Activated T-helper 17 cell treated with anti-CD3 and anti-CD28 coated beads, Interleukin-2, amount 50 U/mL, for 72 hours (primary cell): Measurements from ENCODE around the gene SPSB4. TPM values are rescaled to one million over a fixed set of nuclear protein-coding genes. Genes with fewer than 3 reads are reported as not detected.
"Not testable (repeated sequence)": the region's sequence is repeated elsewhere in the genome, so short reads cannot be mapped to it uniquely, and the experiment has no call there.

ENCODE experiments used
- ATAC-seq: fragments of 150-1000 bp; cut with Tn5 transposase; replicated peaks from 2 replicates; pipeline ENCODE4 v1.10.0; 2021; ENCODE audit warnings: mild to moderate bottlenecking, moderate library complexity
- H3K27ac Mint-ChIP-seq: one replicate; pipeline ENCODE4 v1.8.0; 2022; ENCODE audit warnings: mixed read lengths
- H3K27me3 Mint-ChIP-seq: one replicate; pipeline ENCODE4 v1.8.0; 2022; ENCODE audit warnings: mixed read lengths
- H3K36me3 Mint-ChIP-seq: one replicate; pipeline ENCODE4 v1.8.0; 2022; ENCODE audit warnings: low read depth, mild to moderate bottlenecking, mixed read lengths
- H3K4me1 Mint-ChIP-seq: one replicate; pipeline ENCODE4 v1.8.0; 2022; ENCODE audit warnings: mixed read lengths
- H3K4me3 Mint-ChIP-seq: one replicate; pipeline ENCODE4 v1.8.0; 2022; ENCODE audit warnings: mild to moderate bottlenecking, mixed read lengths
- H3K9me3 Mint-ChIP-seq: one replicate; pipeline ENCODE4 v1.8.0; 2022; ENCODE audit warnings: mixed read lengths
- total RNA-seq, 2 donors: library from RNA; stranded (reverse); gene quantifications; one replicate each; pipeline ENCODE4 v1.2.3, GENCODE V29; 2022

Gene SPSB4
- total RNA-seq, 2 donors from 2014 or later, result not detected

DNA sequence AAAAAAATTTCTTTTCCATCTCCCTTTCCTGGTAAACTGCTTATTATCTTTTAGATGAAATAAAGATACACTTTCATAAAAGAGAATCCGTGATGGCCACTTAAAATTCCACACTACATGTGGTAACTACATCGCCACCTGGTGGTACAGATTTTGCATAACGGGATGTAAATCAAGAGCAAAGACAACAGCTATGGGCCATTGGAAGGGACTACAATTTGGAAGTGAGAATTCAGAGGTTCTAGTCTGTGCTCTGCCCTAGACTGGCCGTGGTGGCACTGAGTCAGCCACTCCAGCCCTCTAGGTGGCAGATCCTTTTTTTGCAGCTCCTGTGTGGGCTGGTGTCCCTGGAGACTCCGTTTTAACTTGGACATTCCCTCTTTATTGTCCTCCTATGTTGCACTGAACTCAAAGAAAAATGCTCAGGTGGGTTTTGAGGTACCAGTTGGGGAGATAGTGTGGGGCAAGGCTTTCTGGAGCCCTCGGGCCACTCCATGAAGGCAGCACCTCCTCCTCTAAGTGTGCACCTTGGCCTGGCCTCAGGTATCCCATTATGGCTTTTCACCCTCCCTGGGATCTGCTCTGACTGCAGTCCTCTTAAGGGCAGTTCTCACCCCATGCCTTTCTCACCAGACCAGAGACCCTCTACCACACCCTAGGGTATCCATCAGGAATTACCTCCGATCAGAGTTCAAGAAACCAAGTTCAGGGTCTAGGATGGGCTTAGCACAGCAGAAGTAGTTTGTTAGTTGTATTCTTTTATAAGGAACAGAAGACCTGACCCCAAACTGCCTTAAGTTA is 54.9 kb downstream of the SPSB4 start:
- no peaks in the 10 kb centered on the region for H3K4me1 Mint-ChIP-seq
- no peaks in the 10 kb centered on the region for H3K9me3 Mint-ChIP-seq
- H3K4me3 Mint-ChIP-seq, result no peak overlapping the region
- H3K36me3 Mint-ChIP-seq, result no peaks in the 10 kb centered on the region
- no peak overlapping the region for H3K27ac Mint-ChIP-seq
- ATAC-seq, result peak; percentile 45
- H3K27me3 Mint-ChIP-seq, result peaks cover 3% of the 10 kb centered on the region

DNA sequence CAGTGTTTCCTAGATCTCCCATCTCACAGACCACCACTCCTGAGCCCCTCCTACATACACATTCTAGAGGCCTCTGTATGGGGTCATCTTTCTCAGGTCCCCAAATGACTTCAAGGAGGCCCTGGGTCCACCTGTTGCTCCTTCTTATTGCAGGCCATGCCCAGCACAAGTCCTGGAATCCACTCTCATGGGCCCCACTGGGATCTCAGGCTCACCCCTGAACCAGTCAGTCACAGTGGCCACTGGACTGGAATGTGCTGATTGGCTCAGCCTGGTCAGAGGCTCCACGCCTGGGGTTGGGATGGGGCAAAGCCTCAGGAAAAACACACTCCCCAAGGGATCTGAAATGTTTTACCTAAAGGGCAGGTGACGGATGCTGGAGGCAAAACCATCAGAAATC is 55.7 kb downstream of the SPSB4 start:
- Mint-ChIP-seq H3K27me3 (peaks cover 3% of the 10 kb centered on the region), H3K9me3 (no peaks in the 10 kb centered on the region), H3K4me3 (no peak overlapping the region), H3K36me3 (no peaks in the 10 kb centered on the region), H3K4me1 (no peaks in the 10 kb centered on the region), H3K27ac (no peak overlapping the region)
- ATAC-seq, result no peak

DNA sequence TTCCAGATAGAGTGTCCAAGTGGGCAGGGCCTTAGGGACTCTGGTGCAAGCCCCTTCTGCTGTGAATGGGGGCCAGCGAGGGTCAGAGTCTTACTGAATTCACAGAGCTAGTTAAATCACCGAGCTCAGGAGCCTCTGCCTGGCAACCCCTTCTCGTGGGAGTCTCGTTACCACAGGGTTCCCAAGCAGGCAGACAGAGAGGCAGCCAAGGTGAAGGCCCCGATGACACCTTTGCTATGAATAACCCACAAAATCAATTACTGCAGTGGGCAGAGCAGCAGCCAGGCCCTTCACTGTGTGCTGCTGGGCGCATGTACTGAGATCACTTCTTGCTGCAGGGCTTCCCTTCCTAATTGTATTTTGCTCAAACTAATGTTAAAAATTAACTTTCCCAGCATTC is 56.9 kb downstream of the SPSB4 start:
- H3K9me3 Mint-ChIP-seq, result no peaks in the 10 kb centered on the region

DNA sequence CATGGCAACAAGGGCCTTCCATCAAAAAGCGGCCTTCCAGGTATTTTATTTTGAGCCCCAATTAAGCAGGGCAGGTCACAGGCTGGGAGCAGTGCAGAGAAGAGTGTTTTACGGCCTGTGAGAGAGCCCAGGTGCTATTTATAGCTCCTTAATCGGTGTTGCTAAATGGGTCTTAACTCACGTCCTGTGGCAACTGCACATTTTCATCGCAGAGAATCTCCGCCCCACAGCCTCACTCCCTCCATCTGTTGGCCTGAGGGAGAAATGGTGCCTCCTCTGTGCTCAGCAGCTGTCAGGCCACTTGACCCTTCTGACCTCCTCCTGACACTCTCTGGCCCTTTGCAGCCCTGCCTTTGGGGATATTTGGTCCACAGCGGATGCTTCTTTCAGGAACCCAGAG is 58.6 kb downstream of the SPSB4 start:
- no peak overlapping the region for H3K27ac Mint-ChIP-seq
- H3K9me3 Mint-ChIP-seq, result no peaks in the 10 kb centered on the region
- H3K4me3 Mint-ChIP-seq, result no peak overlapping the region
- H3K27me3 Mint-ChIP-seq, result peaks cover 9% of the 10 kb centered on the region
- no peaks in the 10 kb centered on the region for H3K4me1 Mint-ChIP-seq
- no peaks in the 10 kb centered on the region for H3K36me3 Mint-ChIP-seq
- no peak for ATAC-seq

More for the DNA sequence above, 56.9 kb downstream of the SPSB4 start:
- Mint-ChIP-seq H3K4me3 (no peak overlapping the region), H3K36me3 (no peaks in the 10 kb centered on the region), H3K27ac (no peak overlapping the region), H3K4me1 (no peaks in the 10 kb centered on the region), H3K27me3 (peaks cover 6% of the 10 kb centered on the region)
- ATAC-seq, result no peak

DNA sequence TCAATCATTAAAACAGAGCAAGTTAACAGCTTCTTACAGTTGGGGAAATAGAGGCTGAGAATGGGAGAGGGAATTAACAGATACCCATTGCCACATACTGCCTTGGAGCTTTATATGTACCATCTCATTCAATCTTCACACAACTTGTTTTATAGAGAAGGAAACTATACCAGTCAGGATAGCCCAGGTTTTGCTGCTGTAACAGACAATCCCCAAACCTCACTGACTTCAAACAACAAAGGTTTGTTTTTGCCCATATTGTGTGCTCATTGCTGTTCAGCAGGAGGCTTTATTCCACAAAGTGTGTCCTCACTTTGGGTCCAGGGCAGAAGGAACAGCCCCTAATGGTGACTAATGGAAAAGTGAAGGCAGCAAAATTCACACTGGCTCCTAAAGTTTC is 59.2 kb downstream of the SPSB4 start:
- Mint-ChIP-seq H3K27me3 (peaks cover 9% of the 10 kb centered on the region), H3K4me1 (no peaks in the 10 kb centered on the region), H3K4me3 (no peak overlapping the region), H3K9me3 (no peaks in the 10 kb centered on the region), H3K27ac (no peak overlapping the region), H3K36me3 (no peaks in the 10 kb centered on the region)
- ATAC-seq, result no peak

DNA sequence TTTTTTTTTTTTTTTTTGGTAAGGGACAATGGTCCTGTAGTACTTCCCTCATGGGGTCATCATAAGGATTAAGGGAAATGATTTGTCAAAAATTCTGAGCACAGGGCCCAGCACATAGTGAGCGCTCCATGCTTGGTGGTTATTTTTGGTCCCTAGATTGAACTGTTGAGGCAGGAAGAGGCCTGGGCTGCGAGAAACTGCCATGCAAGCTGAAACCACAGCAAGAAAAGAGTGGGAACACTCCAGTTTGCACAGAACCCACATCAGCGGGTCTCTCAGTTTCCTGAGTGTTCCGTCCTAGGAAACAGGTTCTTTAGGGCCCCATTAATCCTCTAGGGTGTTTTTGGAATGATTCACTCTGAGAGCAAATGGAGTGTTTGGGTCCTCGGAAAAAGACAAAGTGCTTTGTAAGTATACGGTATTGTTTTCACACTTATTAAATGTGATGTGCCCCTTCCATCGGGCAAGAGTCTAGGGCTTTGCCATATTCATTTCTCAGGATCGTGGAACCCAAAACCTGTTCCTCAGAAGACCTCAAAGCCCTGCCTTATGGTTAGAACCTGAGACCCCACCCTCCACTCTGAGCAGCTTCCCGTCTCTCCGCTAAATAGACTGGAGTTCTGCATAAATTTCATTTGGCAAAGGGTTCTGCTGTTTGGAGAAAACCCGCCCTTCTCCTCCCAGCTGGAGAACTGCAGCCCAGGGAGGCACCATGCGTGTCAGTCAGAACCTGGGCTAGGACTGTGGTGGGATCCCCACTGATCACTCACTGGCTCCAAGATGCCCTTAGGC is 60.4 kb downstream of the SPSB4 start:
- H3K27ac Mint-ChIP-seq, result no peak overlapping the region
- ATAC-seq, result no peak
- H3K4me1 Mint-ChIP-seq, result no peaks in the 10 kb centered on the region
- H3K36me3 Mint-ChIP-seq, result no peaks in the 10 kb centered on the region
- H3K27me3 Mint-ChIP-seq, result peaks cover 9% of the 10 kb centered on the region
- H3K4me3 Mint-ChIP-seq, result no peak overlapping the region
- no peaks in the 10 kb centered on the region for H3K9me3 Mint-ChIP-seq

DNA sequence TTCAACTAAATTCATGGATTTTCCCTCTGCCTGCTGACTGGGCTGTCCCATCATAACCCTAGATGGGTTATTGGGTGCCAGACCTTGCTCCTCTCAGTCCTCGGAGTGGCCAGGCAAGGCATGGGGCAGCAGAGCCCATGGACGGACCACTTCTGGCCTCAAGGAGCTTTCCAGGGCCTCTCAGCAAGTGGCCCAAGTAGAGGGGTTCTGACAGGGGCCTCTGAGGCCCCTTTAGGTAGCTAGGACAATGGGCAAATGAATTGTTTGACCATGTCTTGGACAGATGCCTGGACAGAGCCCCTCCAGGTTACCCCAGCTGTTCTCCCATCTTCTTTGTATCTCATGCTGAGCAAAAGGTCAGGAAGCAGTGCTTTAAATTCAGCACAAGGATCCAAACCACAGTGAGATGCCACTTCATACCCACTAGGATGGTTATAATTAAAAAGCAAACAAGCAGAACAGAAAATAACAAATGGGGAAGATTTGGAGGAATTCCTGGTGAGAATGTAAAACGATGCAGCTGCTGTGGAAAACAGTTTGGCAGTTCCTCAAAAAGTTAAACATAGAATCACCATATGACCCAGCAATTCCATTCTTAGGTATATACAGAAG is 61.6 kb downstream of the SPSB4 start:
- no peak overlapping the region for H3K27ac Mint-ChIP-seq
- H3K4me1 Mint-ChIP-seq, result no peaks in the 10 kb centered on the region

DNA sequence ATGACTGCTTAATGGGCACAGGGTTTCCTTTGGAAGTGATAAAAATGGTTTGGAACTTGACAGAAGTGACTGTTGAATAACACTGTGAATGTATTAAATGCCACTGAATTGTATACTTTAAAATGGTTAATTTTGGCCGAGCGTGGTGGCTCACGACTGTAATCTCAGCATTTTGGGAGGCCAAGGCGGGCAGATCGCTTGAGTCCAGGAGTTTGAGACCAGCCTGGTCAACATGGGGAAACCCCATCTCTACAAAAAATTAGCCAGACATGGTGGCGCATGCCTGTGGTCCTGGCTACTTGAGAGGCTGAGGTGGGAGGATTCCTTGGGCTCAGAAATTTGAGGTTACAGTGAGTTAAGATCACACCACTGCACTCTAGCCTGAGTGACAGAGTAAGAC is 62.5 kb downstream of the SPSB4 start:
- H3K4me3 Mint-ChIP-seq, H3K27ac Mint-ChIP-seq, H3K36me3 Mint-ChIP-seq, ATAC-seq, H3K9me3 Mint-ChIP-seq, H3K4me1 Mint-ChIP-seq, H3K27me3 Mint-ChIP-seq: not testable (repeated sequence)

More for the DNA sequence above, 61.6 kb downstream of the SPSB4 start:
- Mint-ChIP-seq H3K4me3 (no peak overlapping the region), H3K36me3 (no peaks in the 10 kb centered on the region), H3K27me3 (peaks cover 9% of the 10 kb centered on the region), H3K9me3 (no peaks in the 10 kb centered on the region)
- no peak for ATAC-seq

DNA sequence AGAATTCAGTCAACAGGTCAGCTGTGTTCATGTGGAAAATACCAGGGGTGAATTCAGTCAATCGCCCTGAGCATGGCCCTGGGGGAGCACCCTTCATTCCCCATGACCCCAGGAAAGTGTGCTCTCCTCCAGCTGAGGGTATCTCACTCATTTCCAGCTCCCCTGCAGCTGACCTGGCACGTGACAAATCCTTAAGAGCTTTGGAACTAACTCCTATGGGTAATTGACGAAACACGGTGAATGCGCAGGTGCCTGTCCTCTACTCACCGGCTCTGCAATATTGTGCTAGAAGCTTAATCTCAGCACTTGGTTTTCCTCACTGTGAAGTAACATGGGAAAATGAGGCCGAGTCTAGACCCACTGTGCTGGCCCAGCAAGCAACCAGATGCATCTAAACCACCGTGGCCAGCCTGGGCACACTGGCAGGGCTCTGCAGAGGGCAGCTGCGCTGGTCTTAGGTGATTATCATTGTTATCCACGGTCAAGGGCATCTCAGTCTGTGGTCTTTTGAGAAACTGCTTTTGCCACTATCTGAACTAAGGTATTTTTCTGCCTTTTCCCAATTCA is 63.1 kb downstream of the SPSB4 start:
- no peak for ATAC-seq
- no peak overlapping the region for H3K27ac Mint-ChIP-seq
- no peaks in the 10 kb centered on the region for H3K4me1 Mint-ChIP-seq

DNA sequence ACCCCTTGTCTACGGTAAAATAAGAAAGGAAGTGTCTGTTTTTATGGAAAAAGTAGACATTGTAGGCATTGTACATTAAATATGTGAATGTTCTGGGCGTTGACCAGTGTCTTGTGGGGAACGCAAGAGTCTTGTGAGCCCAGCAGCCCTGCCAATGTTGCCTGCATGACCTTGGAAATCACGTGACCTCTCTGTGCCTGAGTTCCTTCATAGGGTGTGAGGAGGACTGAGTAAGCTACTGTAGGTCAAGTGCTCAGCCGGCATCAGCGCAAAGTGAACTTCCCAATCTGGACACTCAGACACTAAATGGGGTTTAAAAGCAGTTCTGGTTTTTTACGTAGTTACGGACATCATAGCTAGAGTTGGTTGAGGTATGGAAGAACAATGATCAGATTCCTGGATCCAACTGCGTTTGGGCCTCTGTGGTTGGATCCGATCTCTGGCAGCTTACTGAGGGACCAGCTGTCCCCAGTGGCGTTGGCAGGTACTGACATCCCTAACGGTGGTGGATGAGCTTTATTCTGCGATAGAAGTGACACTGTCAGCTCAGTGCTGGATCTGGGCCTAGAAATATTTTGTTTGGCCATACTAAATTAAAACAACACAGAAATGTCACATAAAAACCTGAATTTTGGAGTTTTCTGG is 63.8 kb downstream of the SPSB4 start:
- no peaks in the 10 kb centered on the region for H3K9me3 Mint-ChIP-seq
- no peak overlapping the region for H3K27ac Mint-ChIP-seq
- H3K27me3 Mint-ChIP-seq, result peaks cover 10% of the 10 kb centered on the region
- H3K4me3 Mint-ChIP-seq, result no peak overlapping the region
- no peak for ATAC-seq
- no peaks in the 10 kb centered on the region for H3K4me1 Mint-ChIP-seq
- H3K36me3 Mint-ChIP-seq, result no peaks in the 10 kb centered on the region

More for the DNA sequence above, 63.1 kb downstream of the SPSB4 start:
- no peaks in the 10 kb centered on the region for H3K36me3 Mint-ChIP-seq
- no peaks in the 10 kb centered on the region for H3K9me3 Mint-ChIP-seq
- H3K27me3 Mint-ChIP-seq, result peaks cover 9% of the 10 kb centered on the region
- H3K4me3 Mint-ChIP-seq, result no peak overlapping the region

DNA sequence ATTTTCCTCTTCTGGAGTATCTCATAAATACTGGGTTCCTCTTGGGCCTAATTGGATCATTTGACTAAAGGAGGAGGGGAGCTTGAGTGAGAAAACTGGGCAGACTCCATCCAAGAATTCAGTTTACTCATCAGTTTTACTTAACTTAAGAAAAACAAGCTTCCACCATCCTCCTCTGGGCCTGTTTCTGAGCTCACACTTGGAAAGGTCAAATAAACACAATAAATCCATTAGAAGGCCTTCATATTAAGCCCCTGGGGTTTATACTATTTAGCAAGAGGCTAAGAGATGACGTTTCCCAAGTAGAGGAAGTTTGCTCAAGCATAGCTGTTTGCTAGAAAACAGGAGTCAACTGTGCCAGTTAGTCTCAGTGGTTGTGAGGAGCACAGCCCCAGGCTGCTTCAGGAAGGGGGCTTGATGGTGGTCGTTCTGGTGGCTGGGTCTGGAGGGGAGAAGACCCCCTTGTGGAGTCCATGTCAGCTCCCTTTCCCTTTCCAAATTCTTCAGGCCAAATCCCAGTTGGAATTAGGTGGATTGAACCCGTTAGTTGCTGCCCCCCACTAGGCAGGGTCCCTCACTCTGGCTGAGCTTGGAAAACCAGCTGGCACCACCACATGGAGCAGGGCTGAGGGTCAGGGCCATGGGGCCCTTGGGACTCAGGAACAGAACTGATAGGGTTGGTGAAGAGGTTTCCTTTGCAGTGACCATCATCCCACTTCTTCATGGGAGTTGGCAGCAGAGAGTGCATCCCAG is 64.8 kb downstream of the SPSB4 start:
- Mint-ChIP-seq H3K4me1 (no peaks in the 10 kb centered on the region), H3K27me3 (peaks cover 12% of the 10 kb centered on the region), H3K27ac (no peak overlapping the region), H3K36me3 (no peaks in the 10 kb centered on the region), H3K4me3 (no peak overlapping the region), H3K9me3 (no peaks in the 10 kb centered on the region)
- no peak for ATAC-seq

DNA sequence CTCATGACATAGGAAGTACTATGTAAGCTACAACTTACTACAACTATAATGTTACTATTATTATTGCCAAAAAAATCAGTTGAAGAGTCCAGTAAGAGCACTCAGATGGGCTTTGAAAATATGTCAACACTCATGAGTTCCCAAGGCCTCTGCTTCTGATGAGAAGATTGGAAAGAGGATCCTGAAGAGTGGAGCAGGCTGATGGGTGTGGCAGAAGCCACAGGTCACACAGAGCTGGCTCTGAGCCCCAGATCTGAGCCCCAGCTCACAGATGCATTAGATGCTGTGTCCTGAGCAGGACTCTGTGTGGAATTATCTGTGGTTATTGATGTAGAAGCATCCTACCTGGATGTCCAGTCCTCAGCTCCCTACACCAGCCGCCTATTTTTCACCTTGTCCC is 65.6 kb downstream of the SPSB4 start:
- Mint-ChIP-seq H3K36me3 (no peaks in the 10 kb centered on the region), H3K27ac (no peak overlapping the region), H3K4me3 (no peak overlapping the region), H3K9me3 (no peaks in the 10 kb centered on the region), H3K27me3 (peaks cover 15% of the 10 kb centered on the region), H3K4me1 (no peaks in the 10 kb centered on the region)
- ATAC-seq, result no peak

DNA sequence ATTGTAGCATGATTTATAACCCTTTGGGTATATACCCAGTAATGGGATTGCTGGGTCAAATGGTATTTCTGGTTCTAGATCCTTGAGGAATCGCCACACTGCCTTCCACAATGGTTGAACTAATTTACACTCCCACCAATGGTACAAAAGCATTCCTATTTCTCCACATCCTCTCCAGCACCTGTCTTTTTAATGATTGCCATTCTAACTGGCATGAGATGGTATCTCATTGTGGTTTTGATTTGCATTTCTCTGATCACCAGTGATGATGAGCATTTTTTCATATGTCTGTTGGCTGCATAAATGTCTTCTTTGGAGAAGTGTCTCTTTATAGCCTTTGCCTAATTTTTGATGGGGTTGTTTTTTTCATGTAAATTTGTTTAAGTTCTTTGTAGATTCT is 66.8 kb downstream of the SPSB4 start:
- not testable (repeated sequence) for ATAC-seq, H3K36me3 Mint-ChIP-seq, H3K4me3 Mint-ChIP-seq, H3K27ac Mint-ChIP-seq, H3K9me3 Mint-ChIP-seq, H3K4me1 Mint-ChIP-seq
- peaks cover 15% of the 10 kb centered on the region for H3K27me3 Mint-ChIP-seq
